HEK293 (cell line): Measurements from ENCODE around the gene PSMF1.

Experiments used
- CTCF ChIA-PET: fragments of 350-600 bp; formaldehyde crosslinking; extraction: SDS; loops from one replicate; lab custom pipeline; 2021; ENCODE audit warnings: antibody characterized with exemption; lab: Yijun Ruan, JAX
- POLR2A ChIA-PET: fragments of 300-600 bp; formaldehyde crosslinking; extraction: SDS; loops from one replicate; lab custom pipeline; 2020; ENCODE audit warnings: antibody characterized with exemption, inconsistent platforms; lab: Yijun Ruan, JAX
- H3K27ac ChIP-seq: fragments of 200-500 bp; sonication (Bioruptor generic); 2 replicates; pipeline ENCODE4 v1.5.1; 2014; ENCODE audit warnings: low read depth, low read length, control low read depth, inconsistent platforms; ENCODE audit errors: extremely low read depth
- H3K36me3 ChIP-seq, 2 experiments: fragments of 200-500 bp in 1 of 2; sonication (Bioruptor generic) in 1 of 2; 1 replicate in 1 of 2; 2 replicates in 1 of 2; pipeline ENCODE4 v1.5.1; 2014 to 2017; ENCODE audit warnings: inconsistent platforms in 2 of 2, low read length in 2 of 2; ENCODE audit not compliant: control insufficient read depth in 2 of 2, insufficient read depth in 1 of 2
- H3K4me1 ChIP-seq: fragments of 200-500 bp; sonication (Bioruptor generic); 2 replicates; pipeline ENCODE4 v1.5.1; 2014; ENCODE audit warnings: mild to moderate bottlenecking, low read length, inconsistent platforms; ENCODE audit not compliant: control insufficient read depth, insufficient read depth
- H3K4me3 ChIP-seq: 2 replicates; pipeline ENCODE4 v1.5.1; 2011; ENCODE audit warnings: low read depth, mild to moderate bottlenecking, control low read depth, low read length, moderate library complexity
- H3K9me3 ChIP-seq: fragments of 200-500 bp; sonication (Bioruptor generic); 2 replicates; pipeline ENCODE4 v1.5.1; 2014; ENCODE audit warnings: low read depth, low read length, inconsistent platforms; ENCODE audit not compliant: control insufficient read depth, insufficient read depth
- AEBP2 ChIP-seq: fragments of 450-650 bp; formaldehyde crosslinking; IDR thresholded peaks from 2 replicates; pipeline ENCODE4 v1.5.1; 2016; ENCODE audit warnings: missing biosample characterization, missing genetic modification characterization, borderline replicate concordance
- CTCF ChIP-seq: fragments of 450-650 bp; formaldehyde crosslinking; IDR thresholded peaks from 2 replicates; pipeline ENCODE4 v1.5.1; 2016; ENCODE audit warnings: missing biosample characterization, missing genetic modification characterization
- GLI2 ChIP-seq: fragments of 450-650 bp; formaldehyde crosslinking; IDR thresholded peaks from 2 replicates; pipeline ENCODE4; 2017; ENCODE audit warnings: missing biosample characterization, missing genetic modification characterization, low read depth, borderline replicate concordance
- HOXA7 ChIP-seq: sonication (generic); formaldehyde crosslinking; IDR thresholded peaks from 2 replicates; pipeline ENCODE4 v1.8.1; 2022; ENCODE audit warnings: missing genetic modification reagents, borderline replicate concordance
- RBAK ChIP-seq: fragments of 450-650 bp; formaldehyde crosslinking; IDR thresholded peaks from 2 replicates; pipeline ENCODE4 v1.5.1; 2016; ENCODE audit warnings: missing biosample characterization, missing genetic modification characterization
- ZBTB1 ChIP-seq: fragments of 450-650 bp; formaldehyde crosslinking; IDR thresholded peaks from 2 replicates; pipeline ENCODE4 v1.5.1; 2016; ENCODE audit warnings: missing biosample characterization, missing genetic modification characterization
- ZBTB10 ChIP-seq: fragments of 450-650 bp; formaldehyde crosslinking; IDR thresholded peaks from 2 replicates; pipeline ENCODE4 v1.5.1; 2016; ENCODE audit warnings: missing biosample characterization, missing genetic modification characterization
- ZBTB26 ChIP-seq: fragments of 450-650 bp; formaldehyde crosslinking; optimal IDR thresholded peaks from 2 replicates; pipeline ENCODE3; 2016; ENCODE audit warnings: missing biosample characterization, mild to moderate bottlenecking, missing genetic modification characterization
- ZBTB8A ChIP-seq: fragments of 450-650 bp; formaldehyde crosslinking; IDR thresholded peaks from 2 replicates; pipeline ENCODE4 v1.5.1; 2016; ENCODE audit warnings: missing biosample characterization, missing genetic modification characterization
- ZNF184 ChIP-seq: fragments of 450-650 bp; IDR thresholded peaks from 2 replicates; pipeline ENCODE4 v1.5.1; 2018; ENCODE audit warnings: missing biosample characterization, mild to moderate bottlenecking, missing genetic modification characterization
- ZNF23 ChIP-seq: fragments of 450-650 bp; formaldehyde crosslinking; IDR thresholded peaks from 2 replicates; pipeline ENCODE4 v1.5.1; 2016; ENCODE audit warnings: missing biosample characterization, missing genetic modification characterization, borderline replicate concordance
- ZNF354C ChIP-seq: fragments of 450-650 bp; formaldehyde crosslinking; IDR thresholded peaks from 2 replicates; pipeline ENCODE4 v1.5.1; 2016; ENCODE audit warnings: missing biosample characterization, missing genetic modification characterization, low read depth, borderline replicate concordance
- ZNF362 ChIP-seq: fragments of 450-650 bp; formaldehyde crosslinking; IDR thresholded peaks from 2 replicates; pipeline ENCODE4 v1.5.1; 2016; ENCODE audit warnings: missing biosample characterization, missing genetic modification characterization
- ZNF398 ChIP-seq: fragments of 450-650 bp; formaldehyde crosslinking; IDR thresholded peaks from 2 replicates; pipeline ENCODE4 v1.5.1; 2017; ENCODE audit warnings: missing biosample characterization, missing genetic modification characterization
- ZNF692 ChIP-seq: fragments of 450-650 bp; formaldehyde crosslinking; IDR thresholded peaks from 2 replicates; pipeline ENCODE4 v1.5.1; 2016; ENCODE audit warnings: missing biosample characterization, missing genetic modification characterization
- ZNF704 ChIP-seq: fragments of 450-650 bp; formaldehyde crosslinking; IDR thresholded peaks from 2 replicates; pipeline ENCODE4 v1.5.1; 2016; ENCODE audit warnings: missing biosample characterization, missing genetic modification characterization
- ZNF777 ChIP-seq: fragments of 450-650 bp; formaldehyde crosslinking; IDR thresholded peaks from 2 replicates; pipeline ENCODE4 v1.5.1; 2017; ENCODE audit warnings: missing biosample characterization, missing genetic modification characterization, borderline replicate concordance

Gene PSMF1

GRCh38 chr20:1185316-1185741, 66.9 kb downstream of the PSMF1 start:
- Histone ChIP-seq H3K27ac (no peak overlapping the region; the same call in 1 of the 2 replicates), H3K36me3 (peaks cover 0 to 12% of the 10 kb centered on the region in 2 experiments; a peak in 1 of 3 replicates), H3K4me1 (no peaks in the 10 kb centered on the region), H3K9me3 (no peaks in the 10 kb centered on the region), H3K4me3 (peak overlapping the region; percentile 46)
- POLR2A ChIA-PET = interaction anchor here (1.0 kb wide), 1 partner anchor 39 kb away, joined by 4 read pairs; no protein-coding TSS in a partner anchor
- CTCF ChIA-PET = interaction anchor here (0.6 to 3.4 kb wide), 4 partner anchors 11 to 397 kb away, joined by 3 to 21 read pairs (median 4); no protein-coding TSS in a partner anchor
- peak; percentile 14 for TF ChIP-seq ZBTB26
- no peak for TF ChIP-seq ZBTB1 (tag by site-specific recombination)
- TF ChIP-seq HOXA7 (CRISPR knock-in tag) = no peak
- peak; percentile 69 for TF ChIP-seq ZNF398 (tag by site-specific recombination)
- TF ChIP-seq ZNF692 = no peak
- no peak for TF ChIP-seq ZNF23 (tag by site-specific recombination)

GRCh38 chr20:1185790-1186334, 67.5 kb downstream of the PSMF1 start:
- H3K4me3 ChIP-seq = peak overlapping the region; percentile 46
- H3K4me1 ChIP-seq = no peaks in the 10 kb centered on the region
- no peaks in the 10 kb centered on the region for H3K9me3 ChIP-seq
- H3K27ac ChIP-seq = no peak overlapping the region
- peaks cover 0 to 6% of the 10 kb centered on the region in 2 experiments; a peak in 1 of 3 replicates for H3K36me3 ChIP-seq
- CTCF ChIA-PET = interaction anchor here (0.6 to 3.4 kb wide), 13 partner anchors 10 to 288 kb away, joined by 3 to 21 read pairs (median 4); no protein-coding TSS in a partner anchor
- POLR2A ChIA-PET = interaction anchor here (1.0 kb wide), 1 partner anchor 39 kb away, joined by 4 read pairs; no protein-coding TSS in a partner anchor
- TF ChIP-seq ZNF704 (tag by site-specific recombination) = no peak
- no peak for TF ChIP-seq ZNF354C (tag by site-specific recombination)
- TF ChIP-seq RBAK (tag by site-specific recombination) = no peak
- no peak for TF ChIP-seq AEBP2
- TF ChIP-seq ZBTB10 (tag by site-specific recombination) = no peak
- TF ChIP-seq ZBTB26 = peak; percentile 4
- peak; percentile 82 for TF ChIP-seq ZNF362 (tag by site-specific recombination)
- no peak for TF ChIP-seq ZNF184 (tag by site-specific recombination)
- no peak for TF ChIP-seq ZBTB8A
- no peak for TF ChIP-seq ZNF777
- peak; percentile 62 for TF ChIP-seq CTCF (tag by site-specific recombination)
- no peak for TF ChIP-seq GLI2 (tag by site-specific recombination)
